Epidermal melanocyte (primary cell): ENCODE results near the gene KCNE2.
"Not testable (repeated sequence)": the region's sequence is repeated elsewhere in the genome, so short reads cannot be mapped to it uniquely, and the experiment has no call there.

ENCODE experiments used
- DNase-seq: peaks from one replicate; pipeline ENCODE4 v3.0.0; 2011; ENCODE audit warnings: low spot score; ENCODE audit not compliant: insufficient read length

KCNE2 gene

DNA sequence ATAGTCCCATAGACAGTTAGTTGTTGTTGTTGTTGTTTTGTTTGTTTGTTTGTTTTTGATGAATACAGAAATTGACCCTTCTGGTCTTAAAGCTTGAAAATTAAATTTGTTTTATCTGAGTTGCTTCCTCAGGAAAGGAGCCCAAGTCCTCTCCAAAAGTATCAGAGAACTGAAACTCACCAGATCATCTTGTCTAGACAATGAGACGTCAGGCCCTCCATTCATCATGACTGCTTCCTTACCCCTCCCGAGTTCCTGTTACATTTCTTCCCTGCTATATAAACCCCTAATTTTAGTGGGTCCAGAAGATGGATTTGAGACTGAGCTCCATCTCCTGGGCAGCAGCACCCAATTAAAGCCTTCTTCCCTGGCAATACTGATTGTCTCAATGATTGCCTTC, 42.9 kb downstream of the KCNE2 start:
- DNase-seq, result not testable (repeated sequence)

DNA sequence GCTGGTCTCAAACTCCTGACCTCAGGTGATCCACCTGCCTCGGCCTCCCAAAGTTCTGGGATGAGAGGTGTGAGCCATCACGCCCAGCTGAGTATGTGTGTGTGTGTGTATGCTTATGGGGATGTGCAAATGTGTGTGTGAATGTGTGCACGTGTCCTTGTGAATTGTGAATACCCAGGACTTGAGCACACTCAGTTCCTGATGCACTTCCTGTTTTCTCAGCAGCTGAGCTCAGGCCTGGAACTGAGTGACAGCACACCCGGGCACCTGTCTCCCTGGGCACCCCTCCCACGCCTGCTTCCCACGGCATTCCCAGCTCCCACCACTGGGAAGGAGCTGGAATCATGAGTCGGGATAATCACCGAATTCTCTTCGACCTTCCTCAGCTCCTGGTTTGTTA, 43.5 kb downstream of the KCNE2 start:
- DNase-seq, result not testable (repeated sequence)

DNA sequence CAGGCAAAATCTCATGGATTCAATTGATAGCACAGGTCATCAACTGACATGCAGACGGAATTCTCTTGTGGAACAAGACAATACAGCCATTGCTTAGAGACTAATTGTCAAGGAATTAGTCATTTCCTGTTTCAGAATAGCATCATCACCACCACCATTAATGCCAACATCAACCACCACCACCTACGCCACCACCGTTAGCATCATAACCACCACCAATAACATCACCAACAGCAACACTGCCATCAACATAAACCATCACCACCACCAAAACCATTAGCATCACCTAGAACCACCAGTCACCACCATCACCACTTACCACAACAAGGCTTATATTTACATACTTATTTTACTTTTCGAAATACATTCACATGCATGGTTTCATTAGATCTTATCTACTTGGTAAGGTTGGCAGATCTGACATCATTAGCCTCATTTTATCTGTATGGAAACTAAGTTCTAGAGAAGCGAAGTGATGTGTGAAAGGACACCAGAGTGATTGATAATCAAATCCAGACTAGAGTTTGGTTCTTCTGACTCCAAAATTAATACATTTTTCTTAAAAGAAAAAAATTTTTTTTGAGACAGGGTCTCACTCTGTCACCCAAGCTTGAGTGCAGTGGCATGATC, 53.8 kb downstream of the KCNE2 start:
- DNase-seq, result not testable (repeated sequence)
